ENCODE measurements around the gene ARMH3. TPM values are rescaled to one million over a fixed set of nuclear protein-coding genes. Genes with fewer than 3 reads are reported as not detected.

ARMH3 gene
- 2.7 and 8.2 TPM in 2 replicates for total RNA-seq (2014; rRNA removed; shearing (Covaris generic))

GRCh38 chr10:102055647-102056419, at the start of gene ARMH3:
Gene ARMH3, minus strand, starts transcription at chr10:102056173. Its CDS starts 16,059 bp downstream, at chr10:102040114.
- peak; percentile 95 for DNase-seq (ENCODE audit: low read depth in 1 of 2, low spot score in 2 of 2)
- peak within 1 kb of the TSS; percentile 69 for H3K27ac ChIP-seq
- H3K4me3 ChIP-seq: peak within 1 kb of the TSS; percentile 87
- no peaks in the 10 kb centered on the region for H3K27me3 ChIP-seq (replicated peaks)
- H3K36me3 ChIP-seq: peaks cover 10% of the 10 kb centered on the region
- H3K4me1 ChIP-seq (replicated peaks): peaks cover 13% of the 10 kb centered on the region; the same call in 1 of the 2 replicates
- no peaks in the 10 kb centered on the region for H3K9me3 ChIP-seq (replicated peaks)

- Histone ChIP-seq H3K27ac (no peak overlapping the region), H3K36me3 (0 out of 2 replicates have a peak, but pooled peaks cover 10% of the 10 kb centered on the region), H3K4me3 (no peak overlapping the region), H3K9me3 (replicated peaks) (no peaks in the 10 kb centered on the region), H3K4me1 (replicated peaks) (no peaks in the 10 kb centered on the region), H3K27me3 (replicated peaks) (no peaks in the 10 kb centered on the region)
- DNase-seq (ENCODE audit: low read depth in 1 of 2, low spot score in 2 of 2): no peak
Measured at GRCh38 chr10:102102421-102102820, 46.4 kb upstream of the ARMH3 start.

GRCh38 chr10:102101152-102101551, 45.2 kb upstream of the ARMH3 start:
- Histone ChIP-seq H3K9me3 (replicated peaks) (no peaks in the 10 kb centered on the region), H3K27me3 (replicated peaks) (no peaks in the 10 kb centered on the region), H3K27ac (no peak overlapping the region), H3K36me3 (0 out of 2 replicates have a peak, but pooled peaks cover 4% of the 10 kb centered on the region), H3K4me1 (replicated peaks) (no peaks in the 10 kb centered on the region), H3K4me3 (no peak overlapping the region)
- no peak for DNase-seq (ENCODE audit: low read depth in 1 of 2, low spot score in 2 of 2)

GRCh38 chr10:102096449-102096848, 40.5 kb upstream of the ARMH3 start:
- H3K4me3 ChIP-seq: no peak overlapping the region
- H3K27me3 ChIP-seq (replicated peaks): no peaks in the 10 kb centered on the region
- no peaks in the 10 kb centered on the region for H3K4me1 ChIP-seq (replicated peaks)
- H3K36me3 ChIP-seq: no peaks in the 10 kb centered on the region
- no peak for DNase-seq (ENCODE audit: low read depth in 1 of 2, low spot score in 2 of 2)
- no peak overlapping the region for H3K27ac ChIP-seq
- no peaks in the 10 kb centered on the region for H3K9me3 ChIP-seq (replicated peaks)

- no peaks in the 10 kb centered on the region for H3K36me3 ChIP-seq
- no peaks in the 10 kb centered on the region for H3K27me3 ChIP-seq (replicated peaks)
- H3K4me1 ChIP-seq (replicated peaks): no peaks in the 10 kb centered on the region
- no peak overlapping the region for H3K4me3 ChIP-seq
- no peak for DNase-seq (ENCODE audit: low read depth in 1 of 2, low spot score in 2 of 2)
- no peak overlapping the region for H3K27ac ChIP-seq
- H3K9me3 ChIP-seq (replicated peaks): no peaks in the 10 kb centered on the region
Measured at GRCh38 chr10:102090772-102091171, 34.8 kb upstream of the ARMH3 start.

GRCh38 chr10:102086196-102086595, 30.2 kb upstream of the ARMH3 start:
- H3K4me1 ChIP-seq (replicated peaks): no peaks in the 10 kb centered on the region
- DNase-seq (ENCODE audit: low read depth in 1 of 2, low spot score in 2 of 2): no peak
- H3K36me3 ChIP-seq: no peaks in the 10 kb centered on the region
- no peak overlapping the region for H3K27ac ChIP-seq
- H3K4me3 ChIP-seq: no peak overlapping the region
- H3K9me3 ChIP-seq (replicated peaks): no peaks in the 10 kb centered on the region
- no peaks in the 10 kb centered on the region for H3K27me3 ChIP-seq (replicated peaks)

- no peaks in the 10 kb centered on the region for H3K4me1 ChIP-seq (replicated peaks)
- H3K36me3 ChIP-seq: no peaks in the 10 kb centered on the region
- H3K27ac ChIP-seq: no peak overlapping the region
- H3K4me3 ChIP-seq: no peak overlapping the region
- no peaks in the 10 kb centered on the region for H3K27me3 ChIP-seq (replicated peaks)
- no peaks in the 10 kb centered on the region for H3K9me3 ChIP-seq (replicated peaks)
- no peak for DNase-seq (ENCODE audit: low read depth in 1 of 2, low spot score in 2 of 2)
Measured at GRCh38 chr10:102085336-102085735, 29.4 kb upstream of the ARMH3 start.

GRCh38 chr10:102083541-102083940, 27.6 kb upstream of the ARMH3 start:
- Histone ChIP-seq H3K27me3 (replicated peaks) (no peaks in the 10 kb centered on the region), H3K36me3 (no peaks in the 10 kb centered on the region), H3K4me1 (replicated peaks) (no peaks in the 10 kb centered on the region), H3K4me3 (no peak overlapping the region), H3K27ac (no peak overlapping the region), H3K9me3 (replicated peaks) (no peaks in the 10 kb centered on the region)
- no peak for DNase-seq (ENCODE audit: low read depth in 1 of 2, low spot score in 2 of 2)

GRCh38 chr10:102072673-102073527, 16.9 kb upstream of the ARMH3 start:
- no peaks in the 10 kb centered on the region for H3K4me1 ChIP-seq (replicated peaks)
- H3K4me3 ChIP-seq: no peak overlapping the region
- DNase-seq (ENCODE audit: low read depth in 1 of 2, low spot score in 2 of 2): peak; percentile 69 to 84

GRCh38 chr10:102069071-102069470, 13.1 kb upstream of the ARMH3 start:
- no peak overlapping the region for H3K27ac ChIP-seq
- H3K4me1 ChIP-seq (replicated peaks): peaks cover 11% of the 10 kb centered on the region
- H3K27me3 ChIP-seq (replicated peaks): no peaks in the 10 kb centered on the region
- DNase-seq (ENCODE audit: low read depth in 1 of 2, low spot score in 2 of 2): no peak
- H3K36me3 ChIP-seq: peaks cover 37% of the 10 kb centered on the region
- no peaks in the 10 kb centered on the region for H3K9me3 ChIP-seq (replicated peaks)
- H3K4me3 ChIP-seq: no peak overlapping the region

More at GRCh38 chr10:102072673-102073527, 16.9 kb upstream of the ARMH3 start:
- H3K27me3 ChIP-seq (replicated peaks): no peaks in the 10 kb centered on the region
- H3K9me3 ChIP-seq (replicated peaks): no peaks in the 10 kb centered on the region
- H3K27ac ChIP-seq: no peak overlapping the region
- H3K36me3 ChIP-seq: peaks cover 10% of the 10 kb centered on the region

GRCh38 chr10:102068216-102068615, 12.2 kb upstream of the ARMH3 start:
- Histone ChIP-seq H3K27ac (no peak overlapping the region), H3K27me3 (replicated peaks) (no peaks in the 10 kb centered on the region), H3K9me3 (replicated peaks) (no peaks in the 10 kb centered on the region), H3K4me1 (replicated peaks) (peaks cover 11% of the 10 kb centered on the region), H3K4me3 (no peak overlapping the region), H3K36me3 (peaks cover 37% of the 10 kb centered on the region)
- no peak for DNase-seq (ENCODE audit: low read depth in 1 of 2, low spot score in 2 of 2)

- H3K27ac ChIP-seq: no peak overlapping the region
- H3K4me3 ChIP-seq: no peak overlapping the region
- H3K4me1 ChIP-seq (replicated peaks): peaks cover 11% of the 10 kb centered on the region
- DNase-seq (ENCODE audit: low read depth in 1 of 2, low spot score in 2 of 2): no peak
- H3K36me3 ChIP-seq: peaks cover 37% of the 10 kb centered on the region
- no peaks in the 10 kb centered on the region for H3K27me3 ChIP-seq (replicated peaks)
- no peaks in the 10 kb centered on the region for H3K9me3 ChIP-seq (replicated peaks)
Measured at GRCh38 chr10:102067091-102067916, 11.3 kb upstream of the ARMH3 start.

- H3K4me3 ChIP-seq: peak overlapping the region; percentile 83
- H3K36me3 ChIP-seq: peaks cover 37% of the 10 kb centered on the region
- no peaks in the 10 kb centered on the region for H3K9me3 ChIP-seq (replicated peaks)
- DNase-seq (ENCODE audit: low read depth in 1 of 2, low spot score in 2 of 2): no peak
- H3K27ac ChIP-seq: no peak overlapping the region
- H3K27me3 ChIP-seq (replicated peaks): no peaks in the 10 kb centered on the region
- peaks cover 11% of the 10 kb centered on the region for H3K4me1 ChIP-seq (replicated peaks)
Measured at GRCh38 chr10:102066399-102067088, 10.6 kb upstream of the ARMH3 start.

Measured in SJSA1 (cell line).